Measurements from ENCODE around the gene MACROD1. TPM values are rescaled to one million over a fixed set of nuclear protein-coding genes. Genes with fewer than 3 reads are reported as not detected.
A peak's percentile ranks its signal among the peaks of the same experiment; 100 is the strongest.

Gene MACROD1
- total and polyA plus RNA-seq, 12 donors = 77.6 to 497 (median 115) TPM

- WGBS, 2 donors = 37 to 38% methylated on average over 17 of the region's 17 CpGs
- Histone ChIP-seq H3K4me1 (peaks cover 12 to 53% (median 44%) of the 10 kb centered on the region in 9 donors), H3K27ac (peak overlapping the region; percentile 52 to 91 (median 82)), H3K27me3 (no peaks in the 10 kb centered on the region), H3K36me3 (peaks cover 0 to 8% (median 0%) of the 10 kb centered on the region in 9 donors), H3K9me3 (no peaks in the 10 kb centered on the region), H3K4me3 (peak overlapping the region in 8 of 10 donors; percentile 6 to 44 (median 36))
- intact Hi-C loops (cut with DNase I) = no loop called here
- DNase-seq (peak; percentile 90 to 93), ATAC-seq (peak; percentile 58 to 76 (median 74))
- TF ChIP-seq, protein P1, sequence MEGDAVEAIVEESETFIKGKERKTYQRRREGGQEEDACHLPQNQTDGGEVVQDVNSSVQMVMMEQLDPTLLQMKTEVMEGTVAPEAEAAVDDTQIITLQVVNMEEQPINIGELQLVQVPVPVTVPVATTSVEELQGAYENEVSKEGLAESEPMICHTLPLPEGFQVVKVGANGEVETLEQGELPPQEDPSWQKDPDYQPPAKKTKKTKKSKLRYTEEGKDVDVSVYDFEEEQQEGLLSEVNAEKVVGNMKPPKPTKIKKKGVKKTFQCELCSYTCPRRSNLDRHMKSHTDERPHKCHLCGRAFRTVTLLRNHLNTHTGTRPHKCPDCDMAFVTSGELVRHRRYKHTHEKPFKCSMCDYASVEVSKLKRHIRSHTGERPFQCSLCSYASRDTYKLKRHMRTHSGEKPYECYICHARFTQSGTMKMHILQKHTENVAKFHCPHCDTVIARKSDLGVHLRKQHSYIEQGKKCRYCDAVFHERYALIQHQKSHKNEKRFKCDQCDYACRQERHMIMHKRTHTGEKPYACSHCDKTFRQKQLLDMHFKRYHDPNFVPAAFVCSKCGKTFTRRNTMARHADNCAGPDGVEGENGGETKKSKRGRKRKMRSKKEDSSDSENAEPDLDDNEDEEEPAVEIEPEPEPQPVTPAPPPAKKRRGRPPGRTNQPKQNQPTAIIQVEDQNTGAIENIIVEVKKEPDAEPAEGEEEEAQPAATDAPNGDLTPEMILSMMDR (IDR thresholded peaks at IDR 0.05) = no peak
These were observed 15.8 kb upstream of the MACROD1 start for GRCh38 chr11:64181506-64182411.

- ATAC-seq = no peak
- Histone ChIP-seq H3K27ac (peak overlapping the region; percentile 52 to 91 (median 82)), H3K27me3 (no peaks in the 10 kb centered on the region), H3K4me1 (peaks cover 12 to 53% (median 44%) of the 10 kb centered on the region in 9 donors), H3K4me3 (peak overlapping the region in 7 of 10 donors; percentile 6 to 44 (median 37)), H3K36me3 (peaks cover 0 to 8% (median 0%) of the 10 kb centered on the region in 9 donors), H3K9me3 (no peaks in the 10 kb centered on the region)
- WGBS, 2 donors = 41 to 48% methylated on average over 5 of the region's 5 CpGs
- DNase-seq = no peak
- intact Hi-C loops (cut with DNase I) = loop anchor here in 1 of 10 donors (1.0 kb wide), 1 partner anchor 17 kb away; no protein-coding TSS in a partner anchor
- TF ChIP-seq, protein P1 (IDR thresholded peaks at IDR 0.05) = no peak
These were observed 15.0 kb upstream of the MACROD1 start for GRCh38 chr11:64180891-64181290.

- intact Hi-C loops (cut with DNase I) = no loop called here
- ATAC-seq (no peak), DNase-seq (no peak)
- WGBS, 2 donors = 94 to 95% methylated on average over 12 of the region's 12 CpGs
- Histone ChIP-seq H3K4me3 (no peak overlapping the region), H3K36me3 (peaks cover 0 to 8% (median 0%) of the 10 kb centered on the region in 9 donors), H3K4me1 (peaks cover 7 to 43% (median 34%) of the 10 kb centered on the region in 9 donors), H3K27me3 (no peaks in the 10 kb centered on the region), H3K9me3 (peaks cover 0 to 2% (median 0%) of the 10 kb centered on the region in 11 donors), H3K27ac (no peak overlapping the region)
- TF ChIP-seq, protein P1 (IDR thresholded peaks at IDR 0.05) = no peak
These were observed 13.2 kb upstream of the MACROD1 start for GRCh38 chr11:64178951-64179639.

DNA sequence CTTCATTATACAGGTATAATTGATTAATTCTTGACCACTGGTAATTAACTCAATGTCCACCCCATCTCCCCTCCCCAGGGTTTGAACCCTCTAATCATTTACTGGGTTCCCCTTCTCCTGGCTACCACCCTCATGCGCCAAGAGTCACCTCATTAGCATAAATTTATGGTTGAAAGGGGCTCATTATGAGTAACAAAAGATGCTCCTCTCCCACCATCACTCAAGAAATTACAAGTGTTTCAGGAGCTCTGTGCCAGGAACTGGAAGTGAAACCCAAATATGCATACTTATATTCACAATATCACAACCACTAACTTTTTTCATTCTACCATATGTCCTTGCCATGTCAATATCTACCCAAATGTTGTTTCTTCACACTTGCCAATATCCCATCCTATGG is 12.3 kb upstream of the MACROD1 start:
- intact Hi-C loops (cut with DNase I) = no loop called here
- ATAC-seq = no peak

More for the DNA sequence above, 12.3 kb upstream of the MACROD1 start:
- Histone ChIP-seq H3K27me3 (no peaks in the 10 kb centered on the region), H3K36me3 (peaks cover 0 to 8% (median 0%) of the 10 kb centered on the region in 9 donors), H3K9me3 (peaks cover 0 to 9% (median 0%) of the 10 kb centered on the region in 11 donors), H3K4me3 (no peak overlapping the region), H3K4me1 (peaks cover 7 to 34% (median 25%) of the 10 kb centered on the region in 9 donors), H3K27ac (no peak overlapping the region)
- TF ChIP-seq, protein P1 (IDR thresholded peaks at IDR 0.05) = no peak
- DNase-seq = no peak
- 92 to 94% methylated on average over 1 of the region's 1 CpG for WGBS, 2 donors
